GM23338 (cell line): ENCODE results near the gene GRID2IP. TPM values are rescaled to one million over a fixed set of nuclear protein-coding genes. Genes with fewer than 3 reads are reported as not detected.

Experiments used
- ATAC-seq: fragments of 200-7000 bp; cut with Tn5 transposase; 3 replicates; pipeline ENCODE4 v1.9.1; 2020
- DNase-seq: peaks from one replicate; pipeline ENCODE4 v3.0.0-alpha.2; 2015; ENCODE audit warnings: low spot score
- H2AFZ ChIP-seq: fragments of 200-600 bp; sonication (generic); 2 replicates; pipeline ENCODE4 v1.8.0; 2016; ENCODE audit warnings: antibody characterized with exemption, mild to moderate bottlenecking, moderate library complexity
- H3F3A ChIP-seq: fragments of 200-600 bp; sonication (generic); replicated peaks from 2 replicates; pipeline ENCODE4 v1.8.0; 2017; ENCODE audit warnings: antibody characterized with exemption, mixed run types, low read depth
- H3K27ac ChIP-seq: fragments of 200-600 bp; sonication (generic); 2 replicates; pipeline ENCODE4 v1.6.1; 2016; ENCODE audit warnings: low read depth
- H3K27me3 ChIP-seq: fragments of 200-600 bp; sonication (generic); 2 replicates; pipeline ENCODE4 v1.8.0; 2016; ENCODE audit warnings: mild to moderate bottlenecking, mixed run types, moderate library complexity; ENCODE audit not compliant: insufficient read depth
- H3K36me3 ChIP-seq: fragments of 200-600 bp; sonication (generic); 2 replicates; pipeline ENCODE4 v1.8.0; 2016; ENCODE audit warnings: mild to moderate bottlenecking; ENCODE audit not compliant: insufficient read depth
- H3K4me1 ChIP-seq: fragments of 200-600 bp; sonication (generic); 2 replicates; pipeline ENCODE4 v1.8.0; 2016; ENCODE audit warnings: mild to moderate bottlenecking, moderate library complexity; ENCODE audit not compliant: insufficient read depth
- H3K4me2 ChIP-seq: fragments of 200-600 bp; sonication (generic); 2 replicates; pipeline ENCODE4 v1.7.1; 2017; ENCODE audit warnings: mixed run types
- H3K4me3 ChIP-seq: fragments of 200-600 bp; sonication (generic); 2 replicates; pipeline ENCODE4 v1.6.1; 2016; ENCODE audit warnings: mixed run types
- H3K79me2 ChIP-seq: fragments of 200-600 bp; sonication (generic); replicated peaks from 2 replicates; pipeline ENCODE4 v1.8.0; 2017; ENCODE audit warnings: mild to moderate bottlenecking; ENCODE audit not compliant: insufficient read depth
- H3K9me2 ChIP-seq: fragments of 200-600 bp; sonication (generic); 2 replicates; pipeline ENCODE4 v1.8.0; 2017; ENCODE audit not compliant: insufficient read depth
- H4K20me1 ChIP-seq: fragments of 200-600 bp; sonication (generic); replicated peaks from 2 replicates; pipeline ENCODE4 v1.8.0; 2017; ENCODE audit warnings: mild to moderate bottlenecking; ENCODE audit not compliant: insufficient read depth
- H3K27ac Mint-ChIP-seq: 2 replicates; pipeline ENCODE4 v1.8.0; 2020; ENCODE audit warnings: inconsistent platforms, mild to moderate bottlenecking, moderate library complexity, mixed read lengths
- H3K27me3 Mint-ChIP-seq: 3 replicates; pipeline ENCODE4 v1.8.0; 2022; ENCODE audit warnings: low read depth, mild to moderate bottlenecking, moderate library complexity, mixed read lengths, inconsistent platforms; ENCODE audit not compliant: insufficient read depth, poor library complexity
- H3K36me3 Mint-ChIP-seq: 3 replicates; pipeline ENCODE4 v1.8.0; 2021; ENCODE audit warnings: low read depth, mild to moderate bottlenecking, inconsistent platforms, moderate library complexity, mixed read lengths
- H3K4me1 Mint-ChIP-seq: 3 replicates; pipeline ENCODE4 v1.8.0; 2020; ENCODE audit warnings: mild to moderate bottlenecking, inconsistent platforms, mixed read lengths
- H3K4me3 Mint-ChIP-seq: 3 replicates; pipeline ENCODE4 v1.8.0; 2021; ENCODE audit warnings: moderate library complexity, mild to moderate bottlenecking, inconsistent platforms, mixed read lengths
- H3K9me3 Mint-ChIP-seq: 3 replicates; pipeline ENCODE4 v1.8.0; 2020; ENCODE audit warnings: moderate library complexity, mild to moderate bottlenecking, inconsistent platforms, mixed read lengths
- CTCF ChIP-seq, 2 experiments: fragments of 200-600 bp in 1 of 2; sonication (generic) in 1 of 2; conservative IDR thresholded peaks; 2 replicates each; pipeline versions ENCODE4 v1.5.1 to v1.6.1; 2016 to 2017; ENCODE audit warnings: antibody characterized with exemption in 2 of 2, low read depth in 2 of 2, mild to moderate bottlenecking in 2 of 2, moderate library complexity in 1 of 2
- EZH2 ChIP-seq: fragments of 200-600 bp; sonication (generic); IDR thresholded peaks from one replicate; pipeline ENCODE4 v1.8.0; 2017; ENCODE audit warnings: antibody characterized with exemption, mild to moderate bottlenecking, low read depth; ENCODE audit not compliant: unreplicated experiment
- POLR2AphosphoS5 ChIP-seq: IDR thresholded peaks from 2 replicates; pipeline ENCODE4 v1.6.1; 2016; ENCODE audit warnings: antibody characterized with exemption, low read depth
- REST ChIP-seq: IDR thresholded peaks from one replicate; pipeline ENCODE4 v1.6.1; 2018; ENCODE audit warnings: antibody characterized with exemption; ENCODE audit not compliant: unreplicated experiment
- STAT1 ChIP-seq: IDR thresholded peaks from one replicate; pipeline ENCODE4 v1.6.1; 2016; ENCODE audit warnings: antibody characterized with exemption; ENCODE audit not compliant: unreplicated experiment
- ZNF114 ChIP-seq: fragments of 250-450 bp; sonication (Bioruptor Pico); IDR thresholded peaks from 2 replicates; pipeline ENCODE4 v1.5.0; 2020; ENCODE audit warnings: mild to moderate bottlenecking, moderate library complexity
- ZNF331 ChIP-seq: fragments of 250-450 bp; sonication (Bioruptor Pico); IDR thresholded peaks from 2 replicates; pipeline ENCODE4 v1.5.0; 2020; ENCODE audit warnings: low read depth, mild to moderate bottlenecking, moderate library complexity
- ZNF462 ChIP-seq: fragments of 250-450 bp; sonication (Bioruptor Pico); IDR thresholded peaks from 2 replicates; pipeline ENCODE4 v1.5.0; 2020; ENCODE audit warnings: mild to moderate bottlenecking, moderate library complexity
- polyA plus RNA-seq: library from polyadenylated mRNA; unstranded; fragments of >200 nt; fragmentation: Nextera tagmentation; extraction: Ambion mirVana; gene quantifications from 2 replicates; pipeline ENCODE4 v1.2.1, GENCODE V29; 2016
- total RNA-seq: library from RNA; depleted of rRNA; stranded (reverse); fragments of >200 nt; shearing (Covaris generic); gene quantifications from 2 replicates; pipeline ENCODE4 v1.2.3, GENCODE V29; 2014

The GRID2IP gene
- total and polyA plus RNA-seq, 2 experiments from 2014 or later: 0.73 to 1.5 TPM

- H3K4me3 Mint-ChIP-seq: no peak overlapping the region
- DNase-seq: no peak
- no peaks in the 10 kb centered on the region for H3K9me3 Mint-ChIP-seq
- Histone ChIP-seq H3K9me2 (no peaks in the 10 kb centered on the region), H3K36me3 (peaks cover 10% of the 10 kb centered on the region; the same call in 1 of the 2 replicates), H4K20me1 (peaks cover 3% of the 10 kb centered on the region; the same call in 1 of the 2 replicates), H3K27me3 (no peaks in the 10 kb centered on the region), H3K4me3 (no peak overlapping the region), H2AFZ (no peak overlapping the region), H3K4me2 (no peak overlapping the region), H3F3A (no peaks in the 10 kb centered on the region), H3K79me2 (no peaks in the 10 kb centered on the region), H3K27ac (no peak overlapping the region), H3K4me1 (no peaks in the 10 kb centered on the region)
- no peak for ATAC-seq
- H3K27ac Mint-ChIP-seq: no peak overlapping the region
- H3K4me1 Mint-ChIP-seq: no peaks in the 10 kb centered on the region
- TF ChIP-seq EZH2: no peak
- TF ChIP-seq ZNF114 (CRISPR knock-in tag): no peak
- TF ChIP-seq ZNF462 (CRISPR knock-in tag): no peak
- no peak for TF ChIP-seq CTCF (conservative IDR thresholded peaks at IDR 0.05; ENCODE audit: low read depth in 2 of 2)
- TF ChIP-seq ZNF331 (CRISPR knock-in tag): no peak
- no peak for TF ChIP-seq STAT1
- TF ChIP-seq REST: no peak
- TF ChIP-seq POLR2AphosphoS5: no peak
- peaks cover 68% of the 10 kb centered on the region for H3K36me3 Mint-ChIP-seq
- H3K27me3 Mint-ChIP-seq: peaks cover 5% of the 10 kb centered on the region
These were observed 48.8 kb upstream of the GRID2IP start for GRCh38 chr7:6600093-6600492.
